Activated T-cell treated with anti-CD3 and anti-CD28 coated beads, Interleukin-2, amount 50 U/mL, for 72 hours (primary cell): ENCODE results near the gene ABHD18. TPM values are rescaled to one million over a fixed set of nuclear protein-coding genes. Genes with fewer than 3 reads are reported as not detected.
"Not testable (repeated sequence)": the region's sequence is repeated elsewhere in the genome, so short reads cannot be mapped to it uniquely, and the experiment has no call there.

ENCODE experiments used
- ATAC-seq, 2 donors: fragments of 150-1000 bp; cut with Tn5 transposase; replicated peaks in 1 of 2; 2 replicates each; pipeline ENCODE4 v1.10.0; 2021; ENCODE audit warnings: moderate library complexity in 2 of 2, mild to moderate bottlenecking in 1 of 2
- DNase-seq, 2 donors: peaks; one replicate each; pipeline ENCODE4 v3.0.0; 2021 to 2022; ENCODE audit warnings: mixed read lengths in 1 of 2
- H3K27ac Mint-ChIP-seq: one replicate; pipeline ENCODE4 v1.8.0; 2022; ENCODE audit warnings: mild to moderate bottlenecking, moderate library complexity, mixed read lengths
- H3K27me3 Mint-ChIP-seq: one replicate; pipeline ENCODE4 v1.8.0; 2022; ENCODE audit warnings: low read depth, mixed read lengths
- H3K36me3 Mint-ChIP-seq, 2 donors: one replicate each; pipeline ENCODE4 v1.8.0; 2022; ENCODE audit warnings: mixed read lengths in 2 of 2, mild to moderate bottlenecking in 1 of 2; ENCODE audit not compliant: insufficient read depth in 2 of 2
- H3K4me1 Mint-ChIP-seq: one replicate; pipeline ENCODE4 v1.8.0; 2022; ENCODE audit warnings: low read depth, mixed read lengths
- H3K4me3 Mint-ChIP-seq, 2 donors: one replicate each; pipeline ENCODE4 v1.8.0; 2022; ENCODE audit warnings: mild to moderate bottlenecking in 2 of 2, mixed read lengths in 2 of 2, moderate library complexity in 2 of 2
- H3K9me3 Mint-ChIP-seq, 2 donors: one replicate each; pipeline ENCODE4 v1.8.0; 2022; ENCODE audit warnings: mixed read lengths in 2 of 2
- total RNA-seq, 2 donors: library from RNA; stranded (reverse); gene quantifications; one replicate each; pipeline ENCODE4 v1.2.3, GENCODE V29; 2022

The ABHD18 gene
- total RNA-seq, 2 donors from 2014 or later, result 21.7 to 28.0 TPM

DNA sequence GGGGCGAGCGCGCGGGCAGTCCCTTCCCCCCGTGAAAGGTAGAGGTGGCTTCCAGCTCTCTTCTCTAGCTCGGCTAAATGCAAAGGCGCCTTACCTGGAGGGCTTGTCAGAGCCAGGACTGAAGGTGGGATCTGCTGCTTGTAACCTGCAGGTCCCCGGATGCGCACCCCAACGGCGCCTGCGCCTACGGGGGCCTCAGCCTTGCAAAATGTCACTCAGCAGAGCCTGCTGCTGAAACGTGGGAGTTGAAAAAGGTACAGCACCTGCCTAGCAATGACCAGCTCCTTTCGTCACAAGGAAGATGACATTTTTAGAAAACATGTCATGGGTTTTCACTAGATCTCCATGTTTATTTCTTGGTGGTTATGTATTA is 583 bp downstream of the ABHD18 start:
- DNase-seq (peak; percentile 76 to 78), ATAC-seq (peak; percentile 46 to 53)
- Mint-ChIP-seq H3K4me3 (peak overlapping the region; percentile 81 to 95), H3K27me3 (no peaks in the 10 kb centered on the region), H3K36me3 (peaks cover 4 to 5% of the 10 kb centered on the region in 2 donors), H3K4me1 (peaks cover 40% of the 10 kb centered on the region), H3K27ac (peak overlapping the region; percentile 74), H3K9me3 (no peaks in the 10 kb centered on the region)

DNA sequence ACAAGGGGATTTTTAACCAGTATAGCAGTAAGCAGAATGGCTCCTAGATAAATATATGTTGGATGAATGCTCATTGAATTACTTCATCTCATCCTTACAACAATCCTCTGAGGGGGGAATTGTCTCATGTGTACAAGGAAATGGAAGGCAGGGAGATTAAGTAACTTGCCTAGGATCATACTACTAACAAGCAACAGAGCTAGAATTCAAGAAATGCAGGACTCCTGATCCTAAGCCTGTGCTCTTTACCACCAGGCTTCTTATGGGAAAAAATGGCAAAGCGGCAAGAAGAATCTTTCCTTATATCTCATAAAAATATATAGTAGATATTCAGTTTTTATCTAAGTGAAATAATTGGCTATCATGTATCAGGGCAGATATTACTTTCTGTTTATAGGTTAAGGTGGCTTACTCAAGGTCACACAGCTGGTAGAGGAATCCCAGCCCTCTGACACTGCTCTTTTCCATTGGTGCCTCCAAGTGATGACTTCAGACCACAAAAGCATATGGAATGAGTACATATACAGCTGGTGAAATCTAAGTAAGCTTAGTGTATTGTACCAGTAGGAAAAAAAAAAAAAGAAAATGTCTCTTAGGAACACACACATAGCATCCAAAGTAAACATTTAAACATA is 2.1 kb downstream of the ABHD18 start:
- Mint-ChIP-seq H3K4me3 (peak overlapping the region; percentile 30 to 45), H3K27ac (no peak overlapping the region), H3K36me3 (peaks cover 4 to 5% of the 10 kb centered on the region in 2 donors), H3K27me3 (no peaks in the 10 kb centered on the region), H3K4me1 (peaks cover 31% of the 10 kb centered on the region), H3K9me3 (no peaks in the 10 kb centered on the region)
- ATAC-seq (no peak), DNase-seq (no peak)

DNA sequence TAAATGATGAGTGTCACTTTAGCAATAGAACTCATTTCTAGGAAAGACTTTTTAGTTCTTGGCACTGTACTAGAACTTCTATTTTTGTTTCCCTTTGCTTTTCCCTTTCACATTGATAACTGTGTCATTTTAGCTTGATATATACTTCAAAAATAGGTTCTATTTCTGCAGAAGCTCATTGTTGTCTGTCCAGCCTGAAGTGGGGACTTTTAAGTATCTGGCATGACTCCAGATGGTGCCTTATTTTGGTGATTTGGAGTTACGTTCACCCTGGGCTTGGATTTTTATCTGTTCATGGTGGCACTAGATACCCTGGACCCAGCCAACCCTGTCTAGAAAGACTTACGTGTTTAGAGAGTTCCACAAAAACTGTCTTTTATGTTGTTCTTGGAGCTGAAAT is 3.4 kb downstream of the ABHD18 start:
- Mint-ChIP-seq H3K27me3 (no peaks in the 10 kb centered on the region), H3K9me3 (no peaks in the 10 kb centered on the region), H3K4me3 (peak overlapping the region in 1 of 2 donors; percentile 44), H3K27ac (peak overlapping the region; percentile 33), H3K4me1 (peaks cover 18% of the 10 kb centered on the region), H3K36me3 (peaks cover 4 to 10% of the 10 kb centered on the region in 2 donors)
- no peak for ATAC-seq
- DNase-seq, result no peak

GRCh38 chr4:127970925-127971324 is 5.7 kb downstream of the ABHD18 start:
- not testable (repeated sequence) for H3K27ac Mint-ChIP-seq, H3K27me3 Mint-ChIP-seq, H3K9me3 Mint-ChIP-seq, H3K4me3 Mint-ChIP-seq, DNase-seq, ATAC-seq
- peaks cover 23% of the 10 kb centered on the region for H3K4me1 Mint-ChIP-seq
- peaks cover 2 to 13% of the 10 kb centered on the region in 2 donors for H3K36me3 Mint-ChIP-seq

- Mint-ChIP-seq H3K27ac (peak overlapping the region; percentile 68), H3K4me3 (no peak overlapping the region), H3K36me3 (peaks cover 2 to 20% of the 10 kb centered on the region in 2 donors), H3K9me3 (no peaks in the 10 kb centered on the region), H3K27me3 (no peaks in the 10 kb centered on the region), H3K4me1 (peaks cover 11% of the 10 kb centered on the region)
- DNase-seq, result no peak
- peak in 1 of 2 donors; percentile 33 for ATAC-seq
Measured at GRCh38 chr4:127975121-127975770, 10.0 kb downstream of the ABHD18 start.

DNA sequence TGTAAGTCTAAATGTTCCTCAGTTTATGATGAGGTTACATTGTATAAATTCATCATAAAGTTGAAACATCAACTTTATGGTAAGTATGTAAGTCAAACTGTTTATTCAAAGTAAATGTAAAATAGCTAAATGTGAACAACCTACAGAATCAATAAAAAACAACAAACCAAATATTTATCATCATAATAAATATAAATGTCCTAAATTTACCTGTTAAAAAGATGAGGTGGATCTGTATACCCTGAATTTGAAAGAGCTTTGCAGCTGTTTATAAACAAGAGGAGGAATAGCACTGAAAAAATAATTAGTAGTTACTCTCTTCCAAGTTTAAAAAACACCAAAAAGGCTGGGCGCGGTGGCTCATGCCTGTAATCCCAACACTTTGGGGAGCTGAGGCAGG is 13.7 kb downstream of the ABHD18 start:
- Mint-ChIP-seq H3K36me3 (peaks cover 2 to 12% of the 10 kb centered on the region in 2 donors), H3K27ac (no peak overlapping the region), H3K27me3 (no peaks in the 10 kb centered on the region), H3K4me1 (peaks cover 11% of the 10 kb centered on the region), H3K4me3 (no peak overlapping the region), H3K9me3 (no peaks in the 10 kb centered on the region)
- DNase-seq (no peak), ATAC-seq (no peak)

GRCh38 chr4:127982445-127982844 is 17.2 kb downstream of the ABHD18 start:
- H3K27ac Mint-ChIP-seq, result no peak overlapping the region
- ATAC-seq, result no peak
- H3K27me3 Mint-ChIP-seq, result no peaks in the 10 kb centered on the region
- no peaks in the 10 kb centered on the region for H3K9me3 Mint-ChIP-seq
- no peaks in the 10 kb centered on the region for H3K4me1 Mint-ChIP-seq
- no peak for DNase-seq
- H3K4me3 Mint-ChIP-seq, result no peak overlapping the region
- H3K36me3 Mint-ChIP-seq, result peaks cover 2 to 11% of the 10 kb centered on the region in 2 donors

DNA sequence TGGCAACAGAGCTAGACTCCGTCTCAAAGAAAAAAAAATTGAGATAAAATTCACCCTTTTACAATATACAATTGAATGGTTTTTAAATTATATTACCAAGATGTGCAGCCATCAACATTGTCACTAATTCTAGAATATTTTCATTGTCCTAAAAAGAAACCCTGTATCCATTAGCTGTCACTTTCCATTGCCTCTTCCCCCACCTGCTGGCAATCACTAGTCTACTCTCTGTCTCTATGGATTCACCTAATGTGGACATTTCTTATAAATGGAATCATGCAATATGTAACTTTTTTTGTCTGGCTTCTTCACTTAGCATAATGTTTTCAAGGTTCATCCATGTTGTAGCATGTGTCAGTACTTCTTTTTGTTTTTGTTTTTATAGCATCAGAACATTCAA is 20.8 kb downstream of the ABHD18 start:
- DNase-seq (no peak), ATAC-seq (no peak)
- no peaks in the 10 kb centered on the region for H3K4me1 Mint-ChIP-seq
- H3K9me3 Mint-ChIP-seq, result no peaks in the 10 kb centered on the region
- H3K4me3 Mint-ChIP-seq, result no peak overlapping the region
- H3K27me3 Mint-ChIP-seq, result no peaks in the 10 kb centered on the region
- peaks cover 4% of the 10 kb centered on the region in 2 donors for H3K36me3 Mint-ChIP-seq
- H3K27ac Mint-ChIP-seq, result no peak overlapping the region

- H3K4me1 Mint-ChIP-seq, result no peaks in the 10 kb centered on the region
- H3K9me3 Mint-ChIP-seq, result no peaks in the 10 kb centered on the region
- no peak overlapping the region for H3K4me3 Mint-ChIP-seq
- no peak overlapping the region for H3K27ac Mint-ChIP-seq
- H3K27me3 Mint-ChIP-seq, result no peaks in the 10 kb centered on the region
- peaks cover 4 to 7% of the 10 kb centered on the region in 2 donors for H3K36me3 Mint-ChIP-seq
- DNase-seq (no peak), ATAC-seq (no peak)
Measured at GRCh38 chr4:127988638-127989037, 23.4 kb downstream of the ABHD18 start.

GRCh38 chr4:127993151-127993550 is 27.9 kb downstream of the ABHD18 start:
- Mint-ChIP-seq H3K4me1 (peaks cover 16% of the 10 kb centered on the region), H3K27ac (no peak overlapping the region), H3K27me3 (no peaks in the 10 kb centered on the region), H3K36me3 (peaks cover 2 to 16% of the 10 kb centered on the region in 2 donors), H3K4me3 (no peak overlapping the region), H3K9me3 (no peaks in the 10 kb centered on the region)
- ATAC-seq (no peak), DNase-seq (no peak)

DNA sequence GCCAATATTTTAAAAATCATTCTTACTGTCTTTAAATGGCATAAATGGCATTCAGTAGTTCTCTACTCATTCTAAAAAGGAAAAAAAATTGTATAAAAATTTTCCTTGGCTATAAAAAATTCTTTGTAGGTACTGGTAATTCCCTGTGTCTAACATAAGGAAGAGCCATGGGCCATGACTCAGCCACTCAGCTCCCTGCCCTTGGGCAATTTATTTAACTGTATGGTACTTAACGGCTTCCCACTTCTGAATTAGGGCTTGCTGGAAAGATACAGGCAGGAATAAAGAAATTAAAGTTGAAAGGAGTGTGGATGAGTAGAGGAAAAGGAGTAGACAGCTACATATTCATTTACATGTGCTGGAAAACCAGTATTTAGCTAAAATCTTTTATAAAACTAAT is 30.6 kb downstream of the ABHD18 start:
- Mint-ChIP-seq H3K36me3 (peaks cover 4 to 32% of the 10 kb centered on the region in 2 donors), H3K27me3 (no peaks in the 10 kb centered on the region), H3K4me3 (no peak overlapping the region), H3K4me1 (peaks cover 18% of the 10 kb centered on the region), H3K27ac (no peak overlapping the region), H3K9me3 (peaks cover 4% of the 10 kb centered on the region in 2 donors)
- ATAC-seq (no peak), DNase-seq (no peak)

GRCh38 chr4:127996521-127996920 is 31.3 kb downstream of the ABHD18 start:
- H3K27ac Mint-ChIP-seq, ATAC-seq, H3K27me3 Mint-ChIP-seq, H3K9me3 Mint-ChIP-seq, H3K4me3 Mint-ChIP-seq, DNase-seq: not testable (repeated sequence)
- peaks cover 4 to 34% of the 10 kb centered on the region in 2 donors for H3K36me3 Mint-ChIP-seq
- peaks cover 18% of the 10 kb centered on the region for H3K4me1 Mint-ChIP-seq

- Mint-ChIP-seq H3K27me3 (no peaks in the 10 kb centered on the region), H3K4me1 (peaks cover 18% of the 10 kb centered on the region), H3K36me3 (peaks cover 5 to 38% of the 10 kb centered on the region in 2 donors), H3K9me3 (peaks cover 4% of the 10 kb centered on the region in 2 donors), H3K27ac (peak overlapping the region; percentile 71), H3K4me3 (peak overlapping the region; percentile 30)
- peak; percentile 94 to 99 for ATAC-seq
- peak; percentile 29 to 30 for DNase-seq
Measured at GRCh38 chr4:127997534-127998388, 32.6 kb downstream of the ABHD18 start.
